Measurements from ENCODE around the gene PSMG1. TPM values are rescaled to one million over a fixed set of nuclear protein-coding genes. Genes with fewer than 3 reads are reported as not detected.
"Not testable (repeated sequence)": the region's sequence is repeated elsewhere in the genome, so short reads cannot be mapped to it uniquely, and the experiment has no call there.

Gene PSMG1
- total RNA-seq, 1 experiment from 2014 or later, result 78.8 TPM

DNA sequence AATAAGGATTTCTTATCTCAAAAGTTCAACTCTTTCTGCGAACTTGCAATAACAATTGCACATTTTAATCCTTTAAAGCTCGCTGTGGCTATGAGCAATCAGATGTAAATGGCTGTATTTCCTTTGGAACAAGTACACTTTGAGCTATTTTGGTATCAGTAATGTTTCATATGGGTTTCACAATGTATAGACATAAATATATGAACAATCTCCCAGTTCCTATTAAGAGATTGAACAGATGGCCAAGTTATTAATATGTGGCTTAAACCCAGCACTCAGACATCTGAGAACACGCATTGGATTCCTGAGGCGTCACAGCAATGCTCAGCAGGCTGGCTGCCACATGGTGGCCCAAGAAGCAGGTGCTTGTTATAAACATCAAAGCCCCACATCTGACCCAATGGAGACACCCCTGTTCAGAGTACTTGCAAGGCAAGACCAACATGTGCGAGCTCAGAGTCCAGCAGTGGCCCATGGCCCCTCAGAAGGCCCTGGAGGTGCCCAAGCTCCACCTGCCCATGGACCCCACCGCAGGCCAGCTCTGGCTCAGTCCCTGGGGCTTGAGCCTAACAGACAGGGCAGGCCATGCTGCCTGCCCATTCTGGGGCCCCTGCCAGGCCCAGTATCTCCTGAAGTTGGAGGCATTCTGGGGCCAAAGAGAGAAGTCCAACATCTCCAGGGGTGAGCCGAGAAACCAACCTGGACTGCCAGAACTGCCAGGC, 23.7 kb downstream of the PSMG1 start:
- Histone ChIP-seq H3K4ac (ENCODE audit: low read depth, low read length) (no peak overlapping the region), H4K8ac (replicated peaks; ENCODE audit: insufficient read length, low read depth, low read length) (no peak overlapping the region), H2BK120ac (ENCODE audit: low read depth, low read length, poor library complexity, severe bottlenecking) (no peak overlapping the region), H3K23me2 (ENCODE audit: insufficient read length, low read depth, low read length, poor library complexity, severe bottlenecking) (no peaks in the 10 kb centered on the region), H2AFZ (ENCODE audit: low read length) (no peak overlapping the region), H3K18ac (ENCODE audit: insufficient read length, low read depth, low read length) (no peak overlapping the region), H3K4me2 (ENCODE audit: insufficient read depth, insufficient read length, low read length) (no peak overlapping the region), H3K79me2 (ENCODE audit: insufficient read depth, low read length) (no peaks in the 10 kb centered on the region), H3K79me1 (ENCODE audit: insufficient read depth, low read depth, low read length, poor library complexity, severe bottlenecking) (no peaks in the 10 kb centered on the region), H2BK15ac (ENCODE audit: low read depth, low read length) (no peak overlapping the region), H3K9ac (ENCODE audit: extremely low read depth, insufficient read length, low read length) (no peak overlapping the region), H3K27me3 (ENCODE audit: insufficient read depth, low read length) (no peaks in the 10 kb centered on the region), H4K91ac (ENCODE audit: insufficient read length, low read depth, low read length) (no peak overlapping the region), H4K20me1 (ENCODE audit: control insufficient read depth, insufficient read depth, insufficient read length) (no peaks in the 10 kb centered on the region), H3K23ac (ENCODE audit: insufficient read length, low read depth, low read length) (no peak overlapping the region), H3K4me1 (ENCODE audit: insufficient read depth, low read length) (no peaks in the 10 kb centered on the region), H3K56ac (ENCODE audit: insufficient read length, low read depth, low read length) (no peak overlapping the region), H2AK5ac (ENCODE audit: insufficient read length, low read length) (no peak overlapping the region), H3K14ac (ENCODE audit: insufficient read depth, low read length) (no peak overlapping the region), H4K5ac (ENCODE audit: insufficient read length, low read depth, low read length) (no peak overlapping the region), H2BK5ac (ENCODE audit: insufficient read length, low read length) (no peak overlapping the region), H2BK12ac (ENCODE audit: insufficient read length, low read depth, low read length) (no peak overlapping the region), H3K9me3 (ENCODE audit: control insufficient read depth, low read depth, low read length) (no peaks in the 10 kb centered on the region), H2BK20ac (ENCODE audit: low read depth, low read length, poor library complexity, severe bottlenecking) (no peak overlapping the region), H3T11ph (ENCODE audit: low read length) (no peak overlapping the region), H3K27ac (ENCODE audit: insufficient read length, low read depth, low read length) (no peak overlapping the region)
- peaks cover 3 to 10% (median 7%) of the 10 kb centered on the region in 3 experiments; a peak in 4 of 7 replicates for H3K36me3 Mint-ChIP-seq (ENCODE audit: insufficient read depth in 1 of 3, low read depth in 3 of 3)
- peaks cover 18 to 25% of the 10 kb centered on the region in 2 experiments for H3K9me3 Mint-ChIP-seq
- no peak overlapping the region for H3K4me3 Mint-ChIP-seq
- no peak for DNase-seq
- WGBS (ENCODE audit: extremely low coverage, insufficient read length, low lambda C conversion rate), result no CpG with 5 or more reads among the region's 7 CpGs
- H3K27me3 Mint-ChIP-seq (ENCODE audit: low read depth), result no peaks in the 10 kb centered on the region; the same call in 1 of the 2 replicates
- no peak overlapping the region for H3K27ac Mint-ChIP-seq
- TF ChIP-seq, protein P1, sequence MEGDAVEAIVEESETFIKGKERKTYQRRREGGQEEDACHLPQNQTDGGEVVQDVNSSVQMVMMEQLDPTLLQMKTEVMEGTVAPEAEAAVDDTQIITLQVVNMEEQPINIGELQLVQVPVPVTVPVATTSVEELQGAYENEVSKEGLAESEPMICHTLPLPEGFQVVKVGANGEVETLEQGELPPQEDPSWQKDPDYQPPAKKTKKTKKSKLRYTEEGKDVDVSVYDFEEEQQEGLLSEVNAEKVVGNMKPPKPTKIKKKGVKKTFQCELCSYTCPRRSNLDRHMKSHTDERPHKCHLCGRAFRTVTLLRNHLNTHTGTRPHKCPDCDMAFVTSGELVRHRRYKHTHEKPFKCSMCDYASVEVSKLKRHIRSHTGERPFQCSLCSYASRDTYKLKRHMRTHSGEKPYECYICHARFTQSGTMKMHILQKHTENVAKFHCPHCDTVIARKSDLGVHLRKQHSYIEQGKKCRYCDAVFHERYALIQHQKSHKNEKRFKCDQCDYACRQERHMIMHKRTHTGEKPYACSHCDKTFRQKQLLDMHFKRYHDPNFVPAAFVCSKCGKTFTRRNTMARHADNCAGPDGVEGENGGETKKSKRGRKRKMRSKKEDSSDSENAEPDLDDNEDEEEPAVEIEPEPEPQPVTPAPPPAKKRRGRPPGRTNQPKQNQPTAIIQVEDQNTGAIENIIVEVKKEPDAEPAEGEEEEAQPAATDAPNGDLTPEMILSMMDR (conservative IDR thresholded peaks at IDR 0.05), result no peak
- no peaks in the 10 kb centered on the region for H3K4me1 Mint-ChIP-seq

DNA sequence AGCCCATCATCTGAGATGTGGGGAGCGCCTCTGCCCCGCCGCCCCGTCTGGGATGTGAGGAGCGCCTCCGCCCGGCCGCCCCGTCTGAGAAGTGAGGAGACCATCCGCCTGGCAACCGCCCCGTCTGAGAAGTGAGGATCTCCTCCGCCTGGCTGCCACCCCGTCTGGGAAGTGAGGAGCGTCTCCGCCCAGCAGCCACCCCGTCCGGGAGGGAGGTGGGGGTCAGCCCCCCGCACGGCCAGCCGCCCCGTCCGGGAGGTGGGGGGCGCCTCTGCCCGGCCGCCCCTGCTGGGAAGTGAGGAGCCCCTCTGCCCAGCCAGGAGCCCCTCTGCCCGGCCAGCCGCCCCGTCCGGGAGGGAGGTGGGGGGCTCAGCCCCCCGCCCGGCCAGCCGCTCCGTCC, 26.0 kb downstream of the PSMG1 start:
- H2BK20ac ChIP-seq (ENCODE audit: low read depth, low read length, poor library complexity, severe bottlenecking); H3K4me1 ChIP-seq (ENCODE audit: insufficient read depth, low read length); H3K9ac ChIP-seq (ENCODE audit: extremely low read depth, insufficient read length, low read length); H3K23ac ChIP-seq (ENCODE audit: insufficient read length, low read depth, low read length); H3K27me3 ChIP-seq (ENCODE audit: insufficient read depth, low read length); H3K23me2 ChIP-seq (ENCODE audit: insufficient read length, low read depth, low read length, poor library complexity, severe bottlenecking); H4K91ac ChIP-seq (ENCODE audit: insufficient read length, low read depth, low read length); H4K8ac ChIP-seq (replicated peaks; ENCODE audit: insufficient read length, low read depth, low read length); H4K20me1 ChIP-seq (ENCODE audit: control insufficient read depth, insufficient read depth, insufficient read length); H3K27ac Mint-ChIP-seq; H2AK5ac ChIP-seq (ENCODE audit: insufficient read length, low read length); H3K4me2 ChIP-seq (ENCODE audit: insufficient read depth, insufficient read length, low read length); H3K56ac ChIP-seq (ENCODE audit: insufficient read length, low read depth, low read length); H3K4me3 Mint-ChIP-seq; H4K5ac ChIP-seq (ENCODE audit: insufficient read length, low read depth, low read length); H2BK120ac ChIP-seq (ENCODE audit: low read depth, low read length, poor library complexity, severe bottlenecking); H3K79me1 ChIP-seq (ENCODE audit: insufficient read depth, low read depth, low read length, poor library complexity, severe bottlenecking); H3K79me2 ChIP-seq (ENCODE audit: insufficient read depth, low read length); H2AFZ ChIP-seq (ENCODE audit: low read length); H2BK12ac ChIP-seq (ENCODE audit: insufficient read length, low read depth, low read length); H2BK5ac ChIP-seq (ENCODE audit: insufficient read length, low read length); DNase-seq; H3K27me3 Mint-ChIP-seq (ENCODE audit: low read depth); H3K27ac ChIP-seq (ENCODE audit: insufficient read length, low read depth, low read length); H3K14ac ChIP-seq (ENCODE audit: insufficient read depth, low read length); H3K4ac ChIP-seq (ENCODE audit: low read depth, low read length); H3T11ph ChIP-seq (ENCODE audit: low read length); H2BK15ac ChIP-seq (ENCODE audit: low read depth, low read length); H3K18ac ChIP-seq (ENCODE audit: insufficient read length, low read depth, low read length); H3K4me1 Mint-ChIP-seq; H3K9me3 ChIP-seq (ENCODE audit: control insufficient read depth, low read depth, low read length): not testable (repeated sequence)
- H3K9me3 Mint-ChIP-seq, result peaks cover 9 to 15% of the 10 kb centered on the region in 2 experiments
- WGBS (ENCODE audit: extremely low coverage, insufficient read length, low lambda C conversion rate), result no CpG with 5 or more reads among the region's 34 CpGs
- peaks cover 3 to 10% (median 4%) of the 10 kb centered on the region in 3 experiments; a peak in 5 of 7 replicates for H3K36me3 Mint-ChIP-seq (ENCODE audit: insufficient read depth in 1 of 3, low read depth in 3 of 3)

Measured in H9 (cell line).